HG03064 (cell line): ENCODE results near the gene ZC3H7A.

ENCODE experiments used
- ATAC-seq: cut with Tn5 transposase; IDR thresholded peaks from one replicate; pipeline ENCODE4 v1.9.1; 2021; ENCODE audit warnings: low read depth; ENCODE audit not compliant: unreplicated experiment

The ZC3H7A gene

DNA sequence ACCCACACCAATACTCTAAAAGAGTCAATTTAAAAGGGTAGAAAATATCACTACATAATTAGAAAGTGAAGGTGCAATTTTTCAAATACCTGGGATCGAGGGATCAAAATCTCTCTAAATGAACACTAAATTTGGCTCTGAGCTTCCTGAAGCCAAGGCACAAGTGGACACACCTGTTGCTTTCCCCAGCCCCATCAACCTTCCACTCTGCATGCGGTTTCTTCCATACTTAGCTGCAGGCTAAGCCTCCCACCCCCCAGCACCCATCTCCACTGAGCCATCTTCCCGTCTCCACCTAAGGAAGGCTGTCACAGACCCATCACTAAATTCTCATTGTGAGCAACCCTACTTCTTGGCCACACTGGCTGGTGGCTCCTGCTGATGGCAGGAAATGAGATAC is 84.9 kb downstream of the ZC3H7A start:
- ATAC-seq = no peak

DNA sequence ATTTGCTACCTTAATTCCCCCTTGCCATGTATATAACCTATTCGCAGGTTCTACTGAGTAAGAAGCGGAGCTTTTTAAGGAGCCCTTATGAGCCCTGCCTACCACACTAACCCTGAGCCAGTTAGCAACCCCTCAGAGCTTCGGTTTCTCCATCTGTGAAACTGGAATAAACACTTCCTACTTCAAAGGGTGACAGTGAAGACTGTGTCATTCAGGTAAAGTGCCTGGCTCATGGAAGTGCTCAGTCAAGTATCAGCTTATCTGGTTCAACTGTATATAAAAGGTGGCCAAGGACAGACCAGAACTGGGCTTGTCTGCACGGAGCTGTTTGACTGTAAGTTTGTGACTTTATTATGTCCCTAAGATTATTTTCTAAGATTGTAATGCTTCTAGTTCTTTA is 85.4 kb downstream of the ZC3H7A start:
- no peak for ATAC-seq

GRCh38 chr16:11708421-11708820 is 88.6 kb downstream of the ZC3H7A start:
- no peak for ATAC-seq

- no peak for ATAC-seq
Observed at GRCh38 chr16:11707679-11708197, 89.3 kb downstream of the ZC3H7A start.

- peak; percentile 55 for ATAC-seq
Observed at GRCh38 chr16:11706180-11706742, 90.8 kb downstream of the ZC3H7A start.

DNA sequence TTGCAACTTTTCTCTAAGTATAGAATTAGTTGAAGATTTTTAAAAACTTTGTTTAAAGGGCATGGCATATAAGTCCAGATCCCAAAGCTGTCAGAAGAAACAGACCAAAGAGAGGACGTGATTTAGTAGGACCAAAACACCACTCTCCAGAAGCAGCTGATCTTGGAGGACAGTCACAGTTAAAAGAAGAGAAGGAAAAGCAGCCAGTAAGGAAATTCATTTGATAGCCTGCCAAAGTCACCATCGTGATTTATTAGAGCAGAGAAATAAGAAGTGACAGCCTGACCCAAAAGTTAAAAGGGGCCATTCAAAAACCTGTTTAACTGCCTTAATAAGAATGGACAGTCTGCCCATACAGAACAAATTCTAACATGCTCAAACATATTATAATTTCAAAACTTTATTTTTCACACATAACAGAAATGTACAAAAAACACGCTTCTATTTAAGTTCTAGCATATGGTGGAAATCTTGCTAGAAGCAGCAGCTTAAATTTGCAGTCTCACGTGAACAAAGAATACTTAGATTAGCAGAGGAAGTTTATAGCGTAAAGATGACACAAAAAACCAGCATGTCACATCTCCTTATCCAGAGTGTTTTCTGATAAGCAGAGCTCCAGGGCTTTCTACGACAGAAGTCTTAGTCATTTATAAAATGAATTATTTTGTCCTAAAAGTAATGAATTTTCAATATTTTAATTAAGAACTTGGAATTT is 91.6 kb downstream of the ZC3H7A start:
- ATAC-seq = no peak
